Urothelium cell line (cell line): ENCODE data around the gene PNMA6E.

Source experiments
- DNase-seq: peaks from one replicate; pipeline ENCODE4 v3.0.0; 2011; ENCODE audit warnings: low spot score, mixed read lengths
- FAIRE-seq: peaks from 2 replicates; lab custom pipeline; 2011; peaks lifted over from hg19 to GRCh38; lab: Jason Lieb, UNC

Gene PNMA6E

GRCh38 chrX:153401133-153401764, at the start of gene PNMA6E:
Gene PNMA6E (minus strand): TSS chrX:153401350. CDS start chrX:153398849, 2,501 bp downstream.
- FAIRE-seq (no peak), DNase-seq (no peak)

DNA sequence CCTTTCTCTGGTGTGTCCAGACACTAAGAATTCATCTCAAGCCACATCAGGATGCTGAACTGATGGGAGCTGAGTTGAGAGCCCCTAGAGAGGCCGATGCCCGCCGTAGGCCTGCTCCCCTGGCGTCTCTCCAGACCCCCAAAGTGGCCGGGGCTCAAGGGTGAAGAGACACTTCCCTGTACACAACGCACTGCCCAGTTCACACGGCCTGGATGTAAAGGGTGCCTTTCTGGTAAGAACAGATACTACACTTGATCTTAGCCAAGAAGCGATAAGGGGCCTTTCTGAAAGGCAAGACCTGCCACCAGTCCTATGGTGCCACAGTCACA, 49.8 kb upstream of the PNMA6E start:
- no peak for FAIRE-seq
- DNase-seq: no peak

- no peak for FAIRE-seq
- no peak for DNase-seq
Observed at GRCh38 chrX:153450114-153450948, 49.2 kb upstream of the PNMA6E start.

GRCh38 chrX:153449368-153450113, 48.4 kb upstream of the PNMA6E start:
- FAIRE-seq: no peak

GRCh38 chrX:153448556-153449367, 47.6 kb upstream of the PNMA6E start:
- DNase-seq (no peak), FAIRE-seq (no peak)

More at GRCh38 chrX:153449368-153450113, 48.4 kb upstream of the PNMA6E start:
- no peak for DNase-seq

GRCh38 chrX:153447581-153447960, 46.4 kb upstream of the PNMA6E start:
- FAIRE-seq: no peak
- DNase-seq: no peak

DNA sequence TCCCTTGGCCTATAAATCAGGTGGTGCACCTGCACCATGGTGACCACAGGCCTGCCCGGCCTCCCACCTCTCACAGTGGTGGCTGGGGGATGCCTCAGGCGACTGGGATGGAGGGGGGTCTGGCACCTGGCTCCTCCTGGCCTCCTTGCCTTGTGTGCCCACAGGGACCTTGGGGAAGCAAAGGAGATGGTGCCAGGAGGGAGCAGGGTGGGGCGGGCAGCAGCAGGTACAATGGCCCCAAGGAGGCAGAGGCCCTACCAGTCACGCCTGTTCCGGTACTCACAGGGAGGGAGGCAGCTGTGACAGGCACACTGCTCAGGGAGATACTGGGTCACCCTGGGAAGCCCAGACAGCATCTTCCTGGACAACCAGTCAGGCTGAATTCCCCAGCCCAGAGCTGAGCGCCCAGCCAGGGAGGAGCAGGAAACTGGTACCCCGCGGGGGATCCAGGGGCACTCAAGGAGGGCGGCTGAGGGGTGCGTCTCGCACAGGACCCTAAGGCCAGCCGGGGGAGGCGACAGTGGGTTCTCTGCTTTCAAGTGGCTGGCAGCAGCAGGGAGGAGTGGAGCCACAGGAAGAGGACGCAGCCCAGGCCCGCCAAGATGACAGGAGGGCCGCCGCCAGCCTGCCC, 45.9 kb upstream of the PNMA6E start:
- DNase-seq (no peak), FAIRE-seq (no peak)

DNA sequence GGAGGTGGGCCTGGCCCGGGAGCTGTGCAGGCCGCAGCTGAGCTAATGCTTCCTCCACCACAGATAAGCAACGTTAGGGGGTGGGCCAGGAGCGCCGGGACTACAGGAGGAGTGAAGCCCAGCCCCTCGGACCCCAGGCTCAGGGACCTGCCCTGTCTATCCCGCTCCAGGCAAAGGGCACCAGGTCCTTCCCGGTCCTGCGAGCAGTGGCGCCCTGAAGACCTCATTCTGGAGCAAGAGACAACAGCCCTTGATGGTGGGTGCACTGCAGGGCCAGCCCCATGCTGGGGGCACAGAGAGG, 45.4 kb upstream of the PNMA6E start:
- FAIRE-seq (no peak), DNase-seq (no peak)

GRCh38 chrX:153445856-153446635, 44.9 kb upstream of the PNMA6E start, which contains the start of gene TREX2:
Gene TREX2 (minus strand): TSS chrX:153446056. CDS start chrX:153445430, 626 bp downstream.
- DNase-seq (no peak), FAIRE-seq (no peak)

GRCh38 chrX:153445106-153445855, 44.1 kb upstream of the PNMA6E start:
- FAIRE-seq (no peak), DNase-seq (no peak)

DNA sequence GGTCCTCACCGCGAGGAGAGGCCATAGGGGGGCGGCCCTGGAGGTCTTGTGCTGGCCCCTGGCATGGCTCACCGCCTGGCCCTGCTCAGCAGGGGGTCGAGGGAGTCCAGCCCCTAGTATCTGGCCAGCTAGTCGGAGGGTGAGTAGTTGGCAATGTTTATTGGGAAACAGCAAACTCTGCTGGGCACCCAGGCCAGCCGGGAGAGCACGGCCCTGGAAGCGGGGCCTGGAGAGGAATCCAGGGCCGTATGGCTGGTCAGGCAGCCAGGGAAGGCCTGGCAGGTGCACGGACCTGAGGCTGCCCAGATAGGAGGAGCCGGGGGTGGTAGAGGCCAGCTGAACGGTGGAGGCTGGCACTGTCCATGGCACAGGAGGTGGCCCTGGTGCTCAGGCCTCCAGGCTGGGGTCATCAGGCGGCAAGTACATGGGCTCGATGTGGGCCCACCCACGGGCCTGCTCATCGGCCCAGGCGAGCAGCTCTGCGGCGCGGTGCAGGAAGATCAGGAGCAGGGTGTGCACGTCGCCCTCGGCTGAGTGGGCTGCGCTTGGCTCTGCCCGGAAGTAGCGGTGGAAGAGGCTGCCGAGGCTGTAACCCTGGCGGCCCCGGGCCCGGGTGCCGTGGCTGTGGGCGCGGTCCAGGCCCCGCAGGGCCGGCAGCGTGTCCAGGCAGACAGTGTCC, 43.3 kb upstream of the PNMA6E start:
- DNase-seq (no peak), FAIRE-seq (no peak)

DNA sequence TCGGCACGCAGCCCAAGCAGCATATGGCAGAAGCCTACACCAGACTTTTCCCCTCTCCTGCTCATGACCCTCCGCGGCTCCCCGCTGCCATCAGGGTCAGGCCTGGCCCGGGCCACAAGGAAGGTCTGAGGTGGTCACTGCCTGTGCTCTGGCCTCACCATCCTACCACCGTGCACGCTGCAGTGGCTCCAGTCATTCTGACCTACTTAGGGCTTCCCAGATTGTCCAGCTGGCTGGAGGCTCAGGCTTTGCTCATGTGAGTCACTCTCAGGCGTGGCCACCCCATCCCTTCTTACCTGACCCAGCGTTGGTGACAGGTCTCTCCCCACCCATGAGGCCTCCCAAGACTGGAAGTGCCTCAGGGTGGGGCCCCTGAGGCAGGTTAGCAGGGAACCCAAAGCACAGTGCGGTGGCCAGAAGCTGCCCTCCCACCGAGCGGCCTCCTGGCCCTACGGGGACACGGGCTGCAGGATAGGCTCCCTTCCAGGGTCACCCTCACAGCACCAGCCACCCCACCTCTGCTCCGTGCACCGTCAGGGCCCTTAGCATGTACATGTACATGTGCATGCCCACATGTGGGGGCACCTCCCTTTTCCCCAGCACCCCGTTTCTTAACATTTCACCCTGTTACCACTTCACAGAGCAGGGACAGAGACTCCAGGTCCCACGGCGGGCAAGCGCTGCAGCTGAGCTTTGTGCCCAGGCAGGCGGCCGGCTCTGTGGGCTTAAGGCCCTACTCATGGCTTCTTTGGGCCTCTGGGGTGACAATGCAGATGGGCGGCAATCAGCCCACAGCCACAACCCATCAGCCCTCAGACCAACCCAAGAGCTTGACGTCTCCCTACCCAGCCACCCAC, 42.6 kb upstream of the PNMA6E start:
- FAIRE-seq (no peak), DNase-seq (no peak)

DNA sequence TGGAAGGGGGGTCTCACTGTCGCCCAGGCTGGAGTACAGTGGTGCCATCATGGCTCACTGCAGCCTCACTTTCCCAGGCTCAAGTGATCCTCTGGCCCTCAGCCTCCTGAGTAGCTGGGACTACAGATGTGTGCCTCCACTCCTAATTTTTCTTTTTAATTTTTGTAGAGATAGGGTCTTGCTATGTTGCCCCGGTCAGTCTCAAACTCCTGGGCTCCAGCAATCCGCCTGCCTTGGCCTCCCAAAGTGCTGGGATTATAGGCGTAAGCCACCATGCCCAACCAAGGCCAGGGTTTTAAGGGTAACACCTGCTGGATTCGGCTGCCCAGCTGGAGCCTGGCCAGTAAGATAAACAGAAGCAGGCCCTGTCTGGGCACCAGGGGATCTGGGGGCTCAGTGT, 41.3 kb upstream of the PNMA6E start:
- DNase-seq (no peak), FAIRE-seq (no peak)

GRCh38 chrX:153441981-153442380, 40.8 kb upstream of the PNMA6E start:
- DNase-seq (no peak), FAIRE-seq (no peak)

GRCh38 chrX:153441296-153441695, 40.1 kb upstream of the PNMA6E start:
- peak; percentile 18 for DNase-seq
- no peak for FAIRE-seq

DNA sequence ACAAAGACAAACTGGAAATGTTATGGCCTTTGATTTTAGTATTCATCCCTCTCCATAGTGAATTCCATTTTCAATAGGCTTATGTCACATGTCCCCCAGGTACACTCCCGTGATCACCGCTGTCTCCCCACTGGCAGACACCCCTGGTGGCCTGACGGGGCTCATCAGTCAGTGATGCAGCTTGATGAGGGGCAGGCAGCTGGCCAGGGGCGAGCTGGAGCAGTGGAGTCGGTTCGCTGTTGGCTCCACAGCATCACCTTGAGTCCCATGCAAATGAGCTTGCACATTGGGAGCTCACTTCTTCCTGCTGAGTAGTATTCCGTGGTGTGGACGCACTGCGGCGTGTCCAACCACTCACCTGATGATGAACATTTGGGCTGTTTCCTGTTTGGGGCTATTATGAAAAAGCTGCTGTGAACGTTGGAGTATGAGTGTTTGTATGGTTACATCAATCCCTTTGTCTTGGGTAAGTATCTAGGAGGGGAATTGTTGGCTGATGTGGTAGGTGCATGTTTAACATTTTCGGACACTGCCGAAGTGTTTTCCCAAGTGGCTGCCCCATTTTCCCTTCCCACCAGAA, 39.5 kb upstream of the PNMA6E start:
- no peak for FAIRE-seq
- DNase-seq: no peak

- peak; percentile 58 for FAIRE-seq
- DNase-seq: no peak
Observed at GRCh38 chrX:153439977-153440376, 38.8 kb upstream of the PNMA6E start.
